BE2C (cell line): Measurements from ENCODE around the gene DONSON.
A peak's percentile ranks its signal among the peaks of the same experiment; 100 is the strongest.

Experiments
- DNase-seq: peaks from one replicate; pipeline ENCODE4 v3.0.0-alpha.2; 2020
- H3K27me3 ChIP-seq: fragments of 250-450 bp; sonication (Bioruptor Pico); 2 replicates; pipeline ENCODE4 v1.5.1; 2020; ENCODE audit warnings: mild to moderate bottlenecking
- H3K36me3 ChIP-seq: fragments of 250-450 bp; sonication (Bioruptor Pico); 2 replicates; pipeline ENCODE4 v1.5.1; 2020; ENCODE audit warnings: mild to moderate bottlenecking
- H3K4me1 ChIP-seq: fragments of 250-450 bp; sonication (Bioruptor Pico); 2 replicates; pipeline ENCODE4 v1.5.1; 2020
- H3K4me3 ChIP-seq: 2 replicates; pipeline ENCODE4 v1.5.1; 2011; ENCODE audit warnings: low read depth, low read length
- H3K9me3 ChIP-seq: fragments of 250-450 bp; sonication (Bioruptor Pico); 2 replicates; pipeline ENCODE4 v1.5.1; 2020
- TF ChIP-seq, protein P1 (sequence below): IDR thresholded peaks from 2 replicates; pipeline ENCODE4 v1.5.1; 2012; ENCODE audit warnings: mild to moderate bottlenecking, low read depth, low read length

The DONSON gene

DNA sequence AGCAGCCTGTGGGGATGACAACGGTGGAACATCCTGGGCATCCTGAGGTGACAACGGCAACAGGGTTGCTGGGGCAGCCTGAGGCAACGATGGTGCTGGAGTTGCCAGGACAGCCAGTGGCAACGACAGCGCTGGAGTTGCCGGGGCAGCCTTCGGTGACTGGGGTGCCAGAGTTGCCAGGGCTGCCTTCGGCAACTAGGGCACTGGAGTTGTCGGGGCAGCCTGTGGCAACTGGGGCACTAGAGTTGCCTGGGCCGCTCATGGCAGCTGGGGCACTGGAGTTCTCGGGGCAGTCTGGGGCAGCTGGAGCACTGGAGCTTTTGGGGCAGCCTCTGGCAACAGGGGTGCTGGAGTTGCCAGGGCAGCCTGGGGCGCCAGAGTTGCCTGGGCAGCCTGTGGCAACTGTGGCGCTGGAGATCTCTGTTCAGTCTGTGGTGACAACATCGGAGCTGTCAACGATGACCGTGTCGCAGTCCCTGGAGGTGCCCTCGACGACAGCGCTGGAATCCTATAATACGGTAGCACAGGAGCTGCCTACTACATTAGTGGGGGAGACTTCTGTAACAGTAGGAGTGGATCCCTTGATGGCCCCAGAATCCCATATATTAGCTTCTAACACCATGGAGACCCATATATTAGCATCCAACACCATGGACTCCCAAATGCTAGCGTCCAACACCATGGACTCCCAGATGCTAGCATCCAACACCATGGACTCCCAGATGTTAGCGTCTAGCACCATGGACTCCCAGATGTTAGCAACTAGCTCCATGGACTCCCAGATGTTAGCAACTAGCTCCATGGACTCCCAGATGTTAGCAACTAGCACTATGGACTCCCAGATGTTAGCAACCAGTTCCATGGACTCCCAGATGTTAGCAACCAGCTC, 37.5 kb downstream of the DONSON start:
- TF ChIP-seq, protein P1, sequence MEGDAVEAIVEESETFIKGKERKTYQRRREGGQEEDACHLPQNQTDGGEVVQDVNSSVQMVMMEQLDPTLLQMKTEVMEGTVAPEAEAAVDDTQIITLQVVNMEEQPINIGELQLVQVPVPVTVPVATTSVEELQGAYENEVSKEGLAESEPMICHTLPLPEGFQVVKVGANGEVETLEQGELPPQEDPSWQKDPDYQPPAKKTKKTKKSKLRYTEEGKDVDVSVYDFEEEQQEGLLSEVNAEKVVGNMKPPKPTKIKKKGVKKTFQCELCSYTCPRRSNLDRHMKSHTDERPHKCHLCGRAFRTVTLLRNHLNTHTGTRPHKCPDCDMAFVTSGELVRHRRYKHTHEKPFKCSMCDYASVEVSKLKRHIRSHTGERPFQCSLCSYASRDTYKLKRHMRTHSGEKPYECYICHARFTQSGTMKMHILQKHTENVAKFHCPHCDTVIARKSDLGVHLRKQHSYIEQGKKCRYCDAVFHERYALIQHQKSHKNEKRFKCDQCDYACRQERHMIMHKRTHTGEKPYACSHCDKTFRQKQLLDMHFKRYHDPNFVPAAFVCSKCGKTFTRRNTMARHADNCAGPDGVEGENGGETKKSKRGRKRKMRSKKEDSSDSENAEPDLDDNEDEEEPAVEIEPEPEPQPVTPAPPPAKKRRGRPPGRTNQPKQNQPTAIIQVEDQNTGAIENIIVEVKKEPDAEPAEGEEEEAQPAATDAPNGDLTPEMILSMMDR = no peak
- peaks cover 96% of the 10 kb centered on the region for H3K36me3 ChIP-seq
- no peaks in the 10 kb centered on the region for H3K27me3 ChIP-seq
- no peak for DNase-seq
- H3K9me3 ChIP-seq = no peaks in the 10 kb centered on the region
- H3K4me1 ChIP-seq = no peaks in the 10 kb centered on the region
- H3K4me3 ChIP-seq = no peak overlapping the region

DNA sequence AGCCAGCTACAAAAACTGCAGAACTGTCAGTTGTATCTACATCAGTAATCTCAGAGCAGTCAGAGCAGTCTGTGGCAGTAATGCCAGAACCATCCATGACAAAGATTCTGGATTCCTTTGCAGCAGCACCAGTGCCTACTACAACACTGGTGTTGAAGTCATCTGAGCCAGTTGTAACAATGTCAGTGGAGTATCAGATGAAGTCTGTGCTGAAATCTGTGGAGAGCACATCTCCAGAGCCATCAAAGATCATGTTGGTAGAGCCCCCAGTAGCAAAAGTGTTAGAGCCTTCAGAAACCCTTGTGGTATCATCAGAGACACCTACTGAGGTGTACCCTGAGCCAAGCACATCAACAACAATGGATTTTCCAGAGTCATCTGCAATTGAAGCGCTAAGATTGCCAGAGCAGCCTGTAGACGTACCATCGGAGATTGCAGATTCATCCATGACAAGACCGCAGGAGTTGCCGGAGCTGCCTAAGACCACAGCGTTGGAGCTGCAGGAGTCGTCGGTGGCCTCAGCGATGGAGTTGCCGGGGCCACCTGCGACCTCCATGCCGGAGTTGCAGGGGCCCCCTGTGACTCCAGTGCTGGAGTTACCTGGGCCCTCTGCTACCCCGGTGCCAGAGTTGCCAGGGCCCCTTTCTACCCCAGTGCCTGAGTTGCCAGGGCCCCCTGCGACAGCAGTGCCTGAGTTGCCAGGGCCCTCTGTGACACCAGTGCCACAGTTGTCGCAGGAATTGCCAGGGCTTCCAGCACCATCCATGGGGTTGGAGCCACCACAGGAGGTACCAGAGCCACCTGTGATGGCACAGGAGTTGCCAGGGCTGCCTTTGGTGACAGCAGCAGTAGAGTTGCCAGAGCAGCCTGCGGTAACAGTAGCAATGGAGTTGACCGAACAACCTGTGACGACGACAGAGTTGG, 38.4 kb downstream of the DONSON start:
- Histone ChIP-seq H3K9me3 (no peaks in the 10 kb centered on the region), H3K36me3 (peaks cover 88% of the 10 kb centered on the region), H3K27me3 (no peaks in the 10 kb centered on the region), H3K4me1 (no peaks in the 10 kb centered on the region), H3K4me3 (no peak overlapping the region)
- no peak for DNase-seq
- TF ChIP-seq, protein P1 = no peak

DNA sequence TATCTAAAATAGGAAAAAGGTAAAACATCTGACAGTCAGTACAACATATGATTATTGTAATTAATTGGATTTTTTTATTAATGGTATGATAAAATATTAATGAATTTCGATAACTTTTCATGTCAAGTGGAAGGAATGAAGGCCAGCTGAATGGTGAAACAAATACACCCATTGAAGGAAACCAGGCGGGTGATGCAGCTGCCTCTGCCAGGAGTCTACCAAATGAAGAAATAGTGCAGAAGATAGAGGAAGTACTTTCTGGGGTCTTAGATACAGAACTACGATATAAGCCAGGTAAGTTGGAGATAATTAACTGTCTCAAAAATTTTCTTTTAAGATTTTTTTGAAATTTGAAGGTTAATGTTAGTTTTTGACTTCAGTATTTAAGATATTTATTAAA, 42.4 kb downstream of the DONSON start:
- TF ChIP-seq, protein P1 = no peak
- no peak for DNase-seq
- Histone ChIP-seq H3K9me3 (no peaks in the 10 kb centered on the region), H3K27me3 (no peaks in the 10 kb centered on the region), H3K4me3 (no peak overlapping the region), H3K4me1 (no peaks in the 10 kb centered on the region), H3K36me3 (peaks cover 49% of the 10 kb centered on the region)

DNA sequence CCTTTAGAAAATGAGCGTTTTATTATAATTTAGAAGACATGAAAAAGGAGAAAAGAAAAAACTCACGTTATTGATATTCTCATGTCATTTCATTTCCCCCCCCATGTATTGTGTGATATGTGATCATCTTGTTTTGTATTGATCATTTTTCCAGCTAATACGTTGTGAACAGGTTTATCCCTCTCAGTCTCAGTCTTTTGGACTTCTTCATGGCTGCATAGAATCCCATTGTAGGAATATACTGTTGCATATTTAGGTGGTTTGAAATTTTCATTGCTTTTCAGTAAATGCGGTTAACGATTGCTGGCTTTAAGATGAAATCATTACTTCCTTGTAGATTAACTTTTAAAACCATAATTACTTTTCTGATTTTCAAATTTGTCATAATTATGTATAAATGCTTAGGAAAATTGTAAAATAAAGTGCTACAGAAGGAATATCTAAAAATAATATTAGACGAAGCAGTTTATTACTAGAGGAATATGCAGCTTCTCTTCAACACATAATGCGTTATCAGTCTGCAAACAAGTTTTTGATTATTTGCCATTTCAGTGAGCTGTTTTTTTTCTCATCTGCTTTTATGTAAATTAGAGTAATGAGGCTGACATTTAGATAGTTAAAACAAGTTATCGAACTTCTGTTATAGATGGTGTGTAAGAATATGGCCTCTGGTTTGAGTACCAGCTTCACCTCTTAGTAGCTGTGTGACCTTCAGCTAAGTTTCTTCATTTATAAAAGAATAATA, 43.9 kb downstream of the DONSON start:
- Histone ChIP-seq H3K36me3 (peaks cover 35% of the 10 kb centered on the region), H3K4me3 (peak overlapping the region; percentile 99), H3K4me1 (no peaks in the 10 kb centered on the region), H3K27me3 (no peaks in the 10 kb centered on the region), H3K9me3 (no peaks in the 10 kb centered on the region)
- DNase-seq = no peak
- TF ChIP-seq, protein P1 = no peak

DNA sequence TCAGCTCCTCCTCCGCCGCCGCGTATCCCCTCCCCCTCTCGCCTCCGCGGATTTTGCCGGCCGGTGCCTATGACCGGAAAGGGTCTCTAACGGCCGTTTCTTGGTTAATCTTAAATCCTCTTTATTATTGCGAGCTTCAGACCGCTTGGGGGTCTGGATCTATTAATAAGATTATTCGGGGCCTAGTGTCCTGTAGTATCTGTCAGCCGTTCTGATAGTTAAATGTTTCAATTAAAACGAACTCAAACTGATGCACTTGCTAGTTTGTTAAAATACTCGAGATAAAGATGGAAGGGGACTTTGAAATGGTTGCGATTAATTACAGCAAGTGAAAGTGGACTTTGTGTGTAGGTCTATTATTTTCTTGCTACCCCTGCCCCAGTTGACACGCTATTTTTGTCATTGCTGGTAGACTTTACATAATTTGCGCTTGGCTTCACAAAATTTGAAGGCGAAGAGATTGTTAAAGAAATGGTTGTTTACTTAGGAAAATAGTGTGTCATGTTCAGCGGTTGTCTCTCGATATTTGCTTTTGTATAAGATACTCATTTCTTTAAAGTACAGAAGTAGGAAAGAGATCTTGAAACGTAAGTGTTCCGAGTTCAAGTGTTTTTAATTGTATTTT, 44.9 kb downstream of the DONSON start:
- Histone ChIP-seq H3K27me3 (no peaks in the 10 kb centered on the region), H3K36me3 (peaks cover 32% of the 10 kb centered on the region), H3K4me3 (peak overlapping the region; percentile 99), H3K4me1 (no peaks in the 10 kb centered on the region), H3K9me3 (no peaks in the 10 kb centered on the region)
- TF ChIP-seq, protein P1 = no peak
- DNase-seq = peak; percentile 71
